ENCODE measurements around the gene INPP4B.

GRCh38 chr4:142558851-142559250, 287.2 kb downstream of the INPP4B start:
- no peak for TF ChIP-seq EZH2phosphoT487 (IDR thresholded peaks at IDR 0.05; ENCODE audit: insufficient read depth, low read depth)
- TF ChIP-seq EZH2 (IDR thresholded peaks at IDR 0.05; ENCODE audit: insufficient read depth, poor library complexity, severe bottlenecking) = no peak

Measured in GM23248 (cell line).